Measurements from ENCODE around the gene ORC2.

Gene ORC2

GRCh38 chr2:200860092-200860795 lies 103.2 kb downstream of the ORC2 start:
- DNase-seq = no peak

All from hematopoietic multipotent progenitor cell treated with erythropoietin and hydrocortisone succinate and interleukin-3 and kit ligand, for 4 days (in vitro differentiated cells).